WTC11 (cell line): Measurements from ENCODE around the gene SMARCD3. TPM values are rescaled to one million over a fixed set of nuclear protein-coding genes. Genes with fewer than 3 reads are reported as not detected.

Experiments
- ATAC-seq: fragments of 200-7000 bp; cut with Tn5 transposase; 2 replicates; pipeline ENCODE4 v1.10.0; 2021; ENCODE audit warnings: mild to moderate bottlenecking, moderate library complexity
- CTCF ChIA-PET: fragments of 300-600 bp; sonication (Branson Sonifier 250); formaldehyde crosslinking; loops from one replicate; lab custom pipeline; 2021; ENCODE audit warnings: antibody characterized with exemption; lab: Charles Lee
- POLR2A ChIA-PET: fragments of 350-600 bp; sonication (Branson Sonifier 250); formaldehyde crosslinking; loops from one replicate; lab custom pipeline; 2021; ENCODE audit warnings: antibody characterized with exemption; lab: Charles Lee
- DNase-seq: peaks from one replicate; pipeline ENCODE4 v3.0.0; 2021; ENCODE audit warnings: low spot score
- H3K27ac Mint-ChIP-seq: 2 replicates; pipeline ENCODE4 v1.8.0; 2021; ENCODE audit warnings: mixed read lengths
- H3K27me3 Mint-ChIP-seq: 2 replicates; pipeline ENCODE4 v1.8.0; 2021; ENCODE audit warnings: low read depth, mild to moderate bottlenecking, moderate library complexity, mixed read lengths
- H3K36me3 Mint-ChIP-seq: 2 replicates; pipeline ENCODE4 v1.8.0; 2021; ENCODE audit warnings: mixed read lengths
- H3K4me1 Mint-ChIP-seq: 2 replicates; pipeline ENCODE4 v1.8.0; 2022; ENCODE audit warnings: mixed read lengths
- H3K4me3 Mint-ChIP-seq: 2 replicates; pipeline ENCODE4 v1.8.0; 2021; ENCODE audit warnings: mild to moderate bottlenecking, moderate library complexity, mixed read lengths
- H3K9me3 Mint-ChIP-seq: 2 replicates; pipeline ENCODE4 v1.8.0; 2021; ENCODE audit warnings: mixed read lengths
- ARID4B ChIP-seq: sonication (generic); formaldehyde crosslinking; IDR thresholded peaks from 2 replicates; pipeline ENCODE4 v1.8.0; 2023; ENCODE audit warnings: missing genetic modification reagents, mild to moderate bottlenecking, borderline replicate concordance
- E2F4 ChIP-seq: sonication (generic); formaldehyde crosslinking; IDR thresholded peaks from 2 replicates; pipeline ENCODE4 v1.8.1; 2022; ENCODE audit warnings: low read depth, mild to moderate bottlenecking, moderate library complexity, missing genetic modification reagents, borderline replicate concordance
- ETV6 ChIP-seq: sonication (generic); formaldehyde crosslinking; IDR thresholded peaks from 2 replicates; pipeline ENCODE4 v1.8.1; 2022; ENCODE audit warnings: mild to moderate bottlenecking, missing genetic modification reagents
- FOXK1 ChIP-seq: sonication (generic); formaldehyde crosslinking; IDR thresholded peaks from 2 replicates; pipeline ENCODE4 v1.8.0; 2022; ENCODE audit warnings: mild to moderate bottlenecking, moderate library complexity, missing genetic modification reagents
- GTF2I ChIP-seq: fragments of 250-450 bp; sonication (Bioruptor Pico); conservative IDR thresholded peaks from 2 replicates; pipeline ENCODE4 v1.4.0; 2021; ENCODE audit warnings: mild to moderate bottlenecking
- HMGXB4 ChIP-seq: sonication (generic); formaldehyde crosslinking; IDR thresholded peaks from 2 replicates; pipeline ENCODE4 v1.8.1; 2023; ENCODE audit warnings: mild to moderate bottlenecking, moderate library complexity, missing genetic modification reagents
- JAZF1 ChIP-seq: fragments of 250-450 bp; sonication (Bioruptor Pico); IDR thresholded peaks from 2 replicates; pipeline ENCODE4 v1.9.0; 2021; ENCODE audit warnings: moderate library complexity, mild to moderate bottlenecking, inconsistent platforms
- PRRX2 ChIP-seq: fragments of 250-450 bp; sonication (Bioruptor Pico); IDR thresholded peaks from 2 replicates; pipeline ENCODE4 v1.8.0; 2021; ENCODE audit warnings: mild to moderate bottlenecking
- ZNF232 ChIP-seq: sonication (generic); formaldehyde crosslinking; IDR thresholded peaks from 2 replicates; pipeline ENCODE4 v1.8.0; 2022; ENCODE audit warnings: mild to moderate bottlenecking, missing genetic modification reagents
- ZNF396 ChIP-seq: fragments of 250-450 bp; sonication (Bioruptor Pico); IDR thresholded peaks from 2 replicates; pipeline ENCODE4 v1.8.0; 2021; ENCODE audit warnings: mild to moderate bottlenecking, moderate library complexity, borderline replicate concordance
- total RNA-seq: library from RNA; stranded (reverse); gene quantifications from 3 replicates; pipeline ENCODE4 v1.2.3, GENCODE V29; 2021
- TF ChIP-seq, protein P1 (sequence below): fragments of 250-450 bp; sonication (Bioruptor Pico); IDR thresholded peaks from 2 replicates; pipeline ENCODE4 v1.9.0; 2021; ENCODE audit warnings: mild to moderate bottlenecking, borderline replicate concordance
- TF ChIP-seq, protein P2 (sequence below): sonication (generic); formaldehyde crosslinking; IDR thresholded peaks from 2 replicates; pipeline ENCODE4 v1.8.1; 2022; ENCODE audit warnings: missing genetic modification reagents, borderline replicate concordance

The SMARCD3 gene
- total RNA-seq, 1 experiment from 2014 or later: 5.9 TPM

- TF ChIP-seq, protein P1, sequence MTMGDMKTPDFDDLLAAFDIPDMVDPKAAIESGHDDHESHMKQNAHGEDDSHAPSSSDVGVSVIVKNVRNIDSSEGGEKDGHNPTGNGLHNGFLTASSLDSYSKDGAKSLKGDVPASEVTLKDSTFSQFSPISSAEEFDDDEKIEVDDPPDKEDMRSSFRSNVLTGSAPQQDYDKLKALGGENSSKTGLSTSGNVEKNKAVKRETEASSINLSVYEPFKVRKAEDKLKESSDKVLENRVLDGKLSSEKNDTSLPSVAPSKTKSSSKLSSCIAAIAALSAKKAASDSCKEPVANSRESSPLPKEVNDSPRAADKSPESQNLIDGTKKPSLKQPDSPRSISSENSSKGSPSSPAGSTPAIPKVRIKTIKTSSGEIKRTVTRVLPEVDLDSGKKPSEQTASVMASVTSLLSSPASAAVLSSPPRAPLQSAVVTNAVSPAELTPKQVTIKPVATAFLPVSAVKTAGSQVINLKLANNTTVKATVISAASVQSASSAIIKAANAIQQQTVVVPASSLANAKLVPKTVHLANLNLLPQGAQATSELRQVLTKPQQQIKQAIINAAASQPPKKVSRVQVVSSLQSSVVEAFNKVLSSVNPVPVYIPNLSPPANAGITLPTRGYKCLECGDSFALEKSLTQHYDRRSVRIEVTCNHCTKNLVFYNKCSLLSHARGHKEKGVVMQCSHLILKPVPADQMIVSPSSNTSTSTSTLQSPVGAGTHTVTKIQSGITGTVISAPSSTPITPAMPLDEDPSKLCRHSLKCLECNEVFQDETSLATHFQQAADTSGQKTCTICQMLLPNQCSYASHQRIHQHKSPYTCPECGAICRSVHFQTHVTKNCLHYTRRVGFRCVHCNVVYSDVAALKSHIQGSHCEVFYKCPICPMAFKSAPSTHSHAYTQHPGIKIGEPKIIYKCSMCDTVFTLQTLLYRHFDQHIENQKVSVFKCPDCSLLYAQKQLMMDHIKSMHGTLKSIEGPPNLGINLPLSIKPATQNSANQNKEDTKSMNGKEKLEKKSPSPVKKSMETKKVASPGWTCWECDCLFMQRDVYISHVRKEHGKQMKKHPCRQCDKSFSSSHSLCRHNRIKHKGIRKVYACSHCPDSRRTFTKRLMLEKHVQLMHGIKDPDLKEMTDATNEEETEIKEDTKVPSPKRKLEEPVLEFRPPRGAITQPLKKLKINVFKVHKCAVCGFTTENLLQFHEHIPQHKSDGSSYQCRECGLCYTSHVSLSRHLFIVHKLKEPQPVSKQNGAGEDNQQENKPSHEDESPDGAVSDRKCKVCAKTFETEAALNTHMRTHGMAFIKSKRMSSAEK (CRISPR knock-in tag): no peak
- TF ChIP-seq, all 79 proteins: peak for 0
Observed at GRCh38 chr7:151238924-151239836, 9.3 kb downstream of the SMARCD3 start (continued).

DNA sequence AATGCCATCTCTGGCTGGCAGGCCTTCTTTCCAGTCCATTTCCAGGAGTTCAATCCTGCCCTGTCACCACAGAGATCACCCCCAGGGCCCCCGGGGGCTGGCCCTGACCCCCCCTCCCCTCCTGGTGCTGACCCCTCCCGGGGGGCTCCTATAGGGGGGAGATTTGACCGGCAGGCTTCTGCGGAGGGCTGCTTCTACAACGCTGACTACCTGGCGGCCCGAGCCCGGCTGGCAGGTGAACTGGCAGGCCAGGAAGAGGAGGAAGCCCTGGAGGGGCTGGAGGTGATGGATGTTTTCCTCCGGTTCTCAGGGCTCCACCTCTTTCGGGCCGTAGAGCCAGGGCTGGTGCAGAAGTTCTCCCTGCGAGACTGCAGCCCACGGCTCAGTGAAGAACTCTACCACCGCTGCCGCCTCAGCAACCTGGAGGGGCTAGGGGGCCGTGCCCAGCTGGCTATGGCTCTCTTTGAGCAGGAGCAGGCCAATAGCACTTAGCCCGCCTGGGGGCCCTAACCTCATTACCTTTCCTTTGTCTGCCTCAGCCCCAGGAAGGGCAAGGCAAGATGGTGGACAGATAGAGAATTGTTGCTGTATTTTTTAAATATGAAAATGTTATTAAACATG, 10.2 kb downstream of the SMARCD3 start:
- CTCF ChIA-PET: interaction anchor here (1.1 kb wide), 1 partner anchor 18 kb away, joined by 3 read pairs; no protein-coding TSS in a partner anchor
- H3K36me3 Mint-ChIP-seq: peaks cover 9% of the 10 kb centered on the region; the same call in 1 of the 2 replicates
- no peak for ATAC-seq
- H3K27ac Mint-ChIP-seq: no peak overlapping the region
- no peaks in the 10 kb centered on the region for H3K9me3 Mint-ChIP-seq
- H3K4me1 Mint-ChIP-seq: peaks cover 14% of the 10 kb centered on the region
- H3K27me3 Mint-ChIP-seq: no peaks in the 10 kb centered on the region; the same call in 1 of the 2 replicates
- DNase-seq: no peak
- POLR2A ChIA-PET: no interaction called here
- TF ChIP-seq JAZF1 (CRISPR knock-in tag): no peak
- no peak for TF ChIP-seq ZNF396 (CRISPR knock-in tag)
- TF ChIP-seq, all 79 proteins: peak for 0
- no peak overlapping the region for H3K4me3 Mint-ChIP-seq

- CTCF ChIA-PET: interaction anchor here (0.8 to 5.8 kb wide), 5 partner anchors 7 to 229 kb away, joined by 3 to 77 read pairs (median 3); no protein-coding TSS in a partner anchor
- H3K27me3 Mint-ChIP-seq: no peaks in the 10 kb centered on the region
- H3K27ac Mint-ChIP-seq: no peak overlapping the region
- no peaks in the 10 kb centered on the region for H3K9me3 Mint-ChIP-seq
- POLR2A ChIA-PET: interaction anchor here (0.5 kb wide), 1 partner anchor 80 kb away, joined by 5 read pairs; no protein-coding TSS in a partner anchor
- peaks cover 13% of the 10 kb centered on the region for H3K4me1 Mint-ChIP-seq
- DNase-seq (no peak), ATAC-seq (no peak)
- no peak overlapping the region for H3K4me3 Mint-ChIP-seq
- peaks cover 9% of the 10 kb centered on the region; the same call in 1 of the 2 replicates for H3K36me3 Mint-ChIP-seq
- TF ChIP-seq E2F4: no peak
- TF ChIP-seq ETV6: no peak
- no peak for TF ChIP-seq HMGXB4
- TF ChIP-seq ARID4B (CRISPR knock-in tag): no peak
- TF ChIP-seq GTF2I (CRISPR knock-in tag): no peak
- TF ChIP-seq, protein P2, sequence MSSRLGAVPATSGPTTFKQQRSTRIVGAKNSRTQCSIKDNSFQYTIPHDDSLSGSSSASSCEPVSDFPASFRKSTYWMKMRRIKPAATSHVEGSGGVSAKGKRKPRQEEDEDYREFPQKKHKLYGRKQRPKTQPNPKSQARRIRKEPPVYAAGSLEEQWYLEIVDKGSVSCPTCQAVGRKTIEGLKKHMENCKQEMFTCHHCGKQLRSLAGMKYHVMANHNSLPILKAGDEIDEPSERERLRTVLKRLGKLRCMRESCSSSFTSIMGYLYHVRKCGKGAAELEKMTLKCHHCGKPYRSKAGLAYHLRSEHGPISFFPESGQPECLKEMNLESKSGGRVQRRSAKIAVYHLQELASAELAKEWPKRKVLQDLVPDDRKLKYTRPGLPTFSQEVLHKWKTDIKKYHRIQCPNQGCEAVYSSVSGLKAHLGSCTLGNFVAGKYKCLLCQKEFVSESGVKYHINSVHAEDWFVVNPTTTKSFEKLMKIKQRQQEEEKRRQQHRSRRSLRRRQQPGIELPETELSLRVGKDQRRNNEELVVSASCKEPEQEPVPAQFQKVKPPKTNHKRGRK (CRISPR knock-in tag): no peak
- TF ChIP-seq PRRX2: no peak
- TF ChIP-seq ZNF396 (CRISPR knock-in tag): no peak
- TF ChIP-seq JAZF1 (CRISPR knock-in tag): no peak
- TF ChIP-seq ZNF232 (CRISPR knock-in tag): no peak
- no peak for TF ChIP-seq FOXK1 (CRISPR knock-in tag)
Observed at GRCh38 chr7:151237244-151238189, 11.0 kb downstream of the SMARCD3 start.
